Femur (tissue), 1 donor: ENCODE results near the gene PCDHA6.
"Not testable (repeated sequence)": the region's sequence is repeated elsewhere in the genome, so short reads cannot be mapped to it uniquely, and the experiment has no call there.

Experiments
- DNase-seq: peaks from one replicate; pipeline ENCODE4 v3.0.0-alpha.2; 2017

Gene PCDHA6

GRCh38 chr5:140827704-140828361 lies at the start of gene PCDHA6:
TSS of gene PCDHA6 (plus strand) at chr5:140827960. CDS start at chr5:140828092, 132 bp downstream.
- no peak for DNase-seq

- DNase-seq = no peak
These were observed 47.2 kb upstream of the PCDHA6 start for GRCh38 chr5:140780512-140780911.

GRCh38 chr5:140785905-140786686 lies 41.7 kb upstream of the PCDHA6 start, which contains the start of gene PCDHA1:
TSS of gene PCDHA1 (plus strand) at chr5:140786140.
- DNase-seq = no peak

GRCh38 chr5:140787422-140787821 lies 40.3 kb upstream of the PCDHA6 start:
- DNase-seq = not testable (repeated sequence)

- not testable (repeated sequence) for DNase-seq
These were observed 39.8 kb upstream of the PCDHA6 start for GRCh38 chr5:140787849-140788504.

DNA sequence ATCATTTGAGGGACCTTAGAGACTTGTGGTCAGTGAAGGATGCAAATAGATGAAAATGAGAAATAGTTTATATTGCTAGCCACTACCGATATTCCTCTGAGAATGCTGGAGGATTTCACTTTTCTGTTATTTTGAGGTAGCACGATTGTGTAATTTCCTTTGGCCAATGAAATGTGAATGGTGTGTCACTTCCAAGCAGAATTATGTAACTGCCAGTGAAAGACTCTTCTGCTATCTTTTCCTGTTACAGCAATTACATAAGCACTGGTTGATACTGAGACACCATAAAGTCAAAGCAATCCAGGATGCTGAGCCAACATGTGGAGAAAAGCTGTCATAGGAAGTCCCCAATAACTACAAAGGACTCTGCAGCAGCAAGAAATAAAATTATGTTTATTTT lies 36.7 kb upstream of the PCDHA6 start:
- DNase-seq = no peak

DNA sequence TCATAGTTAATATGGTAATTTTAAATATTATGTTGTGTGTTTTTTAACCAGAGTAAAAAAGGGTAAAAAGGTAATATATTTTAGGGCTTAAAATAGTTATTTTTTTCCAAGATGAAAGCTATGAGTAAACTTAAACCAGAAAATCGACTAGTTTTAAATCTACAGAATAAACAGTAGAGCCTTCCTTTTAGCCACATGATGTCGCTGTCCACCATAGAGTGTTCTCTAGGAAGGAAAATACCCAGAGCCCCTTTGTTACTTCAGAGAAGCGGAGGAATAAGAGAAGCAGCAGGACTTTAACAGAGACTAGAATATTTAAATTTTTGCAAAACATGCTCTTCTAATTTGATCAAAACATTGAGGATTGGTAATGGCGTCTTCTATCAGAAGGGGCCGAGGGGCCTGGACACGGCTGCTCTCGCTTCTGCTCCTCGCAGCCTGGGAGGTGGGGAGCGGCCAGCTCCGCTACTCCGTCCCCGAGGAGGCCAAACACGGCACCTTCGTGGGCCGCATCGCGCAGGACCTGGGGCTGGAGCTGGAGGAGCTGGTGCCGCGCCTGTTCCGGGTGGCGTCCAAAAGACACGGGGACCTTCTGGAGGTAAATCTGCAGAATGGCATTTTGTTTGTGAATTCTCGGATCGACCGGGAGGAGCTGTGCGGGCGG lies 33.0 kb upstream of the PCDHA6 start, which contains the start of gene PCDHA2:
Gene PCDHA2, plus strand, starts transcription at position 258 of the 664 bp plus-strand sequence.
- no peak for DNase-seq

GRCh38 chr5:140795259-140795641 lies 32.5 kb upstream of the PCDHA6 start:
- DNase-seq = no peak

GRCh38 chr5:140796072-140796717 lies 31.6 kb upstream of the PCDHA6 start:
- DNase-seq = not testable (repeated sequence)

GRCh38 chr5:140796718-140797095 lies 31.1 kb upstream of the PCDHA6 start:
- DNase-seq = no peak

DNA sequence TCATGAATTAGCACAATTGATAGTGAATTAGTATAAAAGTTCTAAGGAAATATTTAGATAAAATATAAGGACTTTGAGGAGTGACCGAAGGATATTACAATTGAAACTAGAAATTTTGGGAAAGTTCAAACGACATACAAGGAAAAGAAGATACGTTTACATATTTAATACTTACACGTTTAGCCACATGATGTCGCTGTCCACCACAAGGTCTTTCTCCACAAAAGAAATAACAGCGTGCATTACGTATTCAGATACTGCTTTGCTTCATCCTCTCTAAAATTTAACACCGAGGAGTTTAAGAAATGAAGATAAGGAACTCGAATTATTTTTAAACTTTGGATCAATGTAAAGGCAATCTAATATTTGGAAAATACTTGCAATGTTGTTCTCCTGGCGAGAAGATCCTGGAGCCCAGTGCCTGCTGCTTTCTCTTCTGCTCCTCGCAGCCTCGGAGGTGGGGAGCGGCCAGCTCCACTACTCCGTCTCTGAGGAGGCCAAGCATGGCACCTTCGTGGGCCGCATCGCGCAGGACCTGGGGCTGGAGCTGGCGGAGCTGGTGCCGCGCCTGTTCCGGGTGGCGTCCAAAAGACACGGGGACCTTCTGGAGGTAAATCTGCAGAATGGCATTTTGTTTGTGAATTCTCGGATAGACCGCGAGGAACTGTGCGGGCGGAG lies 26.8 kb upstream of the PCDHA6 start, which contains the start of gene PCDHA3:
Gene PCDHA3, plus strand, starts transcription at position 242 of the 678 bp plus-strand sequence.
- no peak for DNase-seq

DNA sequence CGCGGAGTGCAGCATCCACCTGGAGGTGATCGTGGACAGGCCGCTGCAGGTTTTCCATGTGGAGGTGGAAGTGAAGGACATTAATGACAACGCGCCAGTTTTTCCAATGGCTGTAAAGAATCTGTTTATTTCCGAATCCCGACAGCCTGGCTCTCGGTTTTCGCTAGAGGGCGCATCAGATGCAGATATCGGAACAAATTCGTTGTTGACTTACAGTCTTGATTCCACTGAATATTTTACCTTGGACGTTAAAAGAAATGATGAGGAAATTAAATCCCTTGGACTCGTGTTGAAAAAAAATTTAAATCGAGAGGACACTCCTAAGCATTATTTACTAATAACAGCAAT lies 26.3 kb upstream of the PCDHA6 start:
- no peak for DNase-seq

- DNase-seq = not testable (repeated sequence)
These were observed 25.4 kb upstream of the PCDHA6 start for GRCh38 chr5:140802381-140802780.

- no peak for DNase-seq
These were observed 24.9 kb upstream of the PCDHA6 start for GRCh38 chr5:140802781-140803271.

- DNase-seq = no peak
These were observed 20.7 kb upstream of the PCDHA6 start, which contains the start of gene PCDHA4 for GRCh38 chr5:140806834-140807775. TSS of gene PCDHA4 (plus strand) at chr5:140807068.

- DNase-seq = not testable (repeated sequence)
These were observed 19.4 kb upstream of the PCDHA6 start for GRCh38 chr5:140808241-140808888.

- DNase-seq = no peak
These were observed 18.9 kb upstream of the PCDHA6 start for GRCh38 chr5:140808889-140809291.

DNA sequence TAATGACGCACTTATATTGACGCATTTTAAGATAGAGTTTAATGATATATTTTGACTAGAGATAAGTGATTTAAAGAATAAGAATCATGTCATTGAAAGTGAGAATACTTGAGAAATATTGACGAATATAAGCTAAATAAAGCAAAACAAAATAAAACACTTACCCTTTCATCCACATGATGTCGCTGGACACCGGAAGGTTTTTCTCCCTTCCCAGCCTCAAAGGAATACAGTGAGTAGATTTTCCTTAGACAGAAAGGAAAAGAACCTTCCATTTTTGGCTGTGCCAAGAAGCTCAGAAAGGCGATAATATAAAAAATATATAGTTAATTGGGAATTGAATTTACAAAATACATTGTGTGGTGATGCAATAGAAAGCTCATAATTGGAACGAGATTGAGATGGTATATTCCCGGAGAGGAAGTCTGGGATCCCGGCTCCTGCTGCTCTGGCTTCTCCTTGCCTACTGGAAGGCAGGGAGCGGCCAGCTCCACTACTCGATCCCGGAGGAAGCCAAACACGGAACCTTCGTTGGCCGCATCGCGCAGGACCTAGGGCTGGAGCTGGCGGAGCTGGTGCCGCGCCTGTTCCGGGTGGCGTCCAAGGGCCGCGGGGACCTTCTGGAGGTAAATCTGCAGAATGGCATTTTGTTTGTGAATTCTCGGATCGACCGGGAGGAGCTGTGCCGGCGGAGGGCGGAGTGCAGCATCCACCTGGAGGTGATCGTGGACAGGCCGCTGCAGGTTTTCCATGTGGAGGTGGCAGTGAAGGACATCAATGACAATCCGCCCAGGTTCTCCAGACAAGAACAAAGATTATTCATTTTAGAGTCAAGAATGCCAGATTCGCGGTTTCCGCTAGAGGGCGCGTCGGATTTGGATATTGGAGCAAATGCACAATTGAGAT lies 6.1 kb upstream of the PCDHA6 start, which contains the start of gene PCDHA5:
Gene PCDHA5, plus strand, starts transcription at position 239 of the 906 bp plus-strand sequence.
- no peak for DNase-seq

DNA sequence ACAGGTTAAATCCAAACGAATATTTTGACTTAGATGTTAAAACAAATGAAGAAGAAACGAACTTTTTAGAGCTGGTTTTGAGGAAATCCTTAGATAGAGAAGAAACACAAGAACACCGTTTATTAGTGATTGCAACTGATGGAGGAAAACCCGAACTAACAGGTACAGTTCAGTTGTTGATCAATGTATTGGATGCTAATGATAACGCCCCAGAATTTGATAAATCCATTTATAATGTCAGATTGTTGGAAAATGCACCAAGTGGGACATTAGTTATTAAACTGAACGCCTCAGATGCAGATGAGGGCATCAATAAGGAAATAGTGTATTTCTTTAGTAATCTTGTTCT lies 5.5 kb upstream of the PCDHA6 start:
- DNase-seq = no peak
